Measurements from ENCODE around the gene CROCC. TPM values are rescaled to one million over a fixed set of nuclear protein-coding genes. Genes with fewer than 3 reads are reported as not detected.

Gene CROCC
- total and polyA plus RNA-seq, 9 of the 15 experiments (the other 6 are each of a cell fraction or from before 2014, with no cell fraction given) = 0.17 to 15.4 (median 7.6) TPM

- ChIA-PET POLR2A (interaction anchor here (0.6 to 1.1 kb wide), 2 partner anchors 10 to 265 kb away, joined by 3 read pairs; no protein-coding TSS in a partner anchor), CTCF (ENCODE audit: low intra/inter-chr PET ratio) (no interaction called here)
- TF ChIP-seq PATZ1 (CRISPR knock-in tag; IDR thresholded peaks at IDR 0.05; ENCODE audit: borderline replicate concordance) (no peak), POLR2G (IDR thresholded peaks at IDR 0.05; ENCODE audit: low read depth, low read length) (peak; percentile 53), ZNF778 (CRISPR knock-in tag; IDR thresholded peaks at IDR 0.05) (no peak), KAT8 (IDR thresholded peaks at IDR 0.05; ENCODE audit: low read depth) (no peak), MNT (conservative IDR thresholded peaks at IDR 0.05) (no peak), ZNF57 (CRISPR knock-in tag; IDR thresholded peaks at IDR 0.05) (no peak)
- no peak for FAIRE-seq
- Histone ChIP-seq H3K9ac (ENCODE audit: insufficient read depth in 1 of 2, low read depth in 2 of 2, low read length in 2 of 2) (peak overlapping the region in 1 of 2 experiments; percentile 32; a peak in 1 of 4 replicates), H4K20me1 (replicated peaks; ENCODE audit: control insufficient read depth, insufficient read depth, low read length) (no peaks in the 10 kb centered on the region; the same call in 1 of the 2 replicates), H3K9me3 (replicated peaks; ENCODE audit: control insufficient read depth, insufficient read depth, low read depth, low read length) (no peaks in the 10 kb centered on the region), H3K4me2 (ENCODE audit: insufficient read depth, low read length) (no peak overlapping the region), H3K4me1 (replicated peaks in 1 of 2; ENCODE audit: control insufficient read depth in 2 of 2, insufficient read depth in 2 of 2, low read length in 2 of 2) (peaks cover 0 to 25% of the 10 kb centered on the region in 2 experiments; a peak in 1 of 5 replicates), H3K27ac (ENCODE audit: extremely low read depth, low read depth, low read length) (no peak overlapping the region), H3K79me2 (ENCODE audit: control insufficient read depth, insufficient read depth, low read length) (no peaks in the 10 kb centered on the region), H3K36me3 (ENCODE audit: control insufficient read depth, insufficient read depth, low read length) (peaks cover 10% of the 10 kb centered on the region; the same call in 1 of the 3 replicates), H3K9me1 (ENCODE audit: control insufficient read depth, insufficient read depth, low read length) (peaks cover 4% of the 10 kb centered on the region), H3K27me3 (ENCODE audit: control insufficient read depth in 2 of 2, insufficient read depth in 2 of 2, low read length in 2 of 2) (no peaks in the 10 kb centered on the region), H3K4me3 (no peak overlapping the region), H2AFZ (ENCODE audit: low read depth, low read length) (no peak overlapping the region)
- intact Hi-C loops (cut with micrococcal nuclease) = no loop called here
- no peak for ATAC-seq
- no TSS peak for BruUV-seq (replicated peaks)
- 81% methylated on average over 12 of the region's 12 CpGs for WGBS (ENCODE audit: insufficient coverage, low coverage, missing lambda C conversion rate)
- in situ Hi-C loops (cut with MboI) = no loop called here
- DNase-seq (ENCODE audit: extremely low read depth in 1 of 4, low spot score in 3 of 4) = no peak
Observed at GRCh38 chr1:16992102-16992501, 70.4 kb downstream of the CROCC start.
